ENCODE measurements around the gene GNA15. TPM values are rescaled to one million over a fixed set of nuclear protein-coding genes. Genes with fewer than 3 reads are reported as not detected.
"Not testable (repeated sequence)": the region's sequence is repeated elsewhere in the genome, so short reads cannot be mapped to it uniquely, and the experiment has no call there.

GNA15 gene
- total RNA-seq, 1 experiment from 2014 or later: 0.40 TPM

DNA sequence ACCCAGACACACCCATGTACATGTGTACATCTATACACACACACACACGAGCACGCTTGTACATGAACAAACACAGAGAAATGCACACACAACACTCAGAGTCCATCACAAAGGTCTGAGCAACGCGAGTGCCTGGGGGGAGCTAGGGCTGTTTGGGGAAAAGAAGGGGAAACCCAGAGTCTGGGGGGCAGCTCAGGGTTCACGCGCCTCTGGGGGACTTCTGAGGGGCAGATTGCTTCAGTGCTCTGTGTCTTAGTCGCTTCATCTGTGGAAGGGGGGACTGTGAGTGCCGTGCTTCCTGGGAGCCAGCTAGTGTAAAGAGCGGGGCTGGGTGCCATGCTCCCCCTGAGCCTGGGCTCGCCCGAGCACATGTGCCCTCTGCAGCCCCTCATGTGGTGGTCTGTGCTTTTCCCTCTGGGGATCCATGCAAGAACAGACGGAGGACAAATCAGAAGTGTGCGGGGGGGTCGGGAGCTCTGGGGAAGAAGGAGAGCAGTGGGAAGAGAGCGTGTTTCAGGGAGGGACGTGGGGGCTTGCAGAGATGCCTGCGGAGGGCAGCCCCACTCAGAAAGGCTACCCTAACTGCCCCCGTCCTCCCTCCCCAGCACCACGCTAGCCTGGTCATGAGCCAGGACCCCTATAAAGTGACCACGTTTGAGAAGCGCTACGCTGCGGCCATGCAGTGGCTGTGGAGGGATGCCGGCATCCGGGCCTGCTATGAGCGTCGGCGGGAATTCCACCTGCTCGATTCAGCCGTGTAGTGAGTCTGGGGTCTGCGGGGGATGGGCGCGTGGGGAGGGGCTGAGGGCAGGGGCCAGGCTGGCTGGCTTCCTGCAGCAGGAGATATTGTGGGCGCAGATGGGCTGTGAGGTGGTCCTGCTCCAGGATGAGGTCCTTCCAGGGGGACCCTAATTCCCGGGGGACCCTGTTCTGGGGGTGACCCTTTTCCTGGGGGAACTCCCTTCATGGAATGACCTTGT, 14.0 kb downstream of the GNA15 start:
- no peak for DNase-seq (ENCODE audit: low read depth)

DNA sequence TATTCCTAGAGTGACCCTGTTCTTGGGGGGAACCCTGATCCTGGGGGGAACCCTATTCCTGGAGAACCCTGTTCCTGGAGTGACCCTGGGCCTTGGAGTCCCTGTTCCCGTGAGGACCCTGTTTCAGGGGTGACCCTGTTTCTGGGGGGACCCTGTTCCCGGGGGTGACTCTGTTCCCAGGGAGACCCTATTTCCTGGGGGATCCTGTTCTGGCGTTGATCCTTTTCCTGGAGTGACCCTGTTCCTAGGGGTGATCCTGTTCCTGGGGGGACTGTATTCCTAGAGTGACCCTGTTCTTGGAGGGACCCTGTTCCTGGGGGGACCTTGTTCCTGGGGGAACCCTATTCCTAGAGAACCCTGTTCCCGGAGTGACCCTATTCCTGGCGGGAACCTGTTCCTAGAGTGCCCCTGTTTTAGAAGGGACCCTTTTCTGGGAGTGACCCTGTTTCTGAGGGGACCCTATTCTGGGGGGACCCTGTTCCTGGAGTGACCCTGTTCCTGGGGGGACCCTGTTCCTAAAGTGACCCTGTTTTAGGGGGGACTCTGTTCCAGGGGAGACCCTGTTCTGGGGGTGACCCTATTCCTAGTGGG, 15.0 kb downstream of the GNA15 start:
- DNase-seq (ENCODE audit: low read depth): no peak

DNA sequence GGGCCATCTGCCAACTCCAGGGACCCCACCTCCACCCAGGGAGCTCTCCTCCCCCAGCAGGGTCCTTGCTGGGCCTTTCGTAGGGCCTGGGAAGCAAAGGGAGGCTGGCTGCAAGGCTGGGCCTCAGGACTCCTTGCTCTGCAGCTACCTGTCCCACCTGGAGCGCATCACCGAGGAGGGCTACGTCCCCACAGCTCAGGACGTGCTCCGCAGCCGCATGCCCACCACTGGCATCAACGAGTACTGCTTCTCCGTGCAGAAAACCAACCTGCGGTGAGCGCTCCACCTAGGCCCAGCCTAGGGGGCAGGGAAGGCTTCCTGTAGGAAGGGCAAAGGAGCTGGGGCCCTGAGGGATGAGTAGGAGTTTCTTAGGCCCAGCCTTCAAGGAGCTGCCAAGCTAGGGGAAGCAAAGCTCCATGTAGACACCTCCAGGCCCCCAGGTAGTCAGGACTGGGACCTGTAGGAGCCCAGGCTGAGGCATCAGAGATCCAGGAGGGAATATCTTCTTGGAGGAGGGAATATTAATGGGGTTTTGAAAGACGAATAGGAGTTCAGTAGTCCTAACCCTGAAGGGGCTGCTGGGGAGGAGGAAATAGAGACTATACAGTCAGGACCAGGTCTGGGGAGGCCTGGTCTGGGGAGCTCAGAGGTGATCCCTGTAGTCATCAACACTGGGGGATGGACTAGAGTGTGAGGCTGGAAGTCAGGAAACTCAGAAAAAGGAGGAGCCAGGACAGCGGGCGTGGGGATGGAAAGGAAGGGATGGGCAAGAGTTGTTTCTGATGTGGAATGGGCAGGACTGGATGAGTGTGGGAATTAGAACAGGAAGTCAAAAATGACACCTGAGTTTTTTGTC, 16.0 kb downstream of the GNA15 start:
- DNase-seq (ENCODE audit: low read depth): peak; percentile 34

DNA sequence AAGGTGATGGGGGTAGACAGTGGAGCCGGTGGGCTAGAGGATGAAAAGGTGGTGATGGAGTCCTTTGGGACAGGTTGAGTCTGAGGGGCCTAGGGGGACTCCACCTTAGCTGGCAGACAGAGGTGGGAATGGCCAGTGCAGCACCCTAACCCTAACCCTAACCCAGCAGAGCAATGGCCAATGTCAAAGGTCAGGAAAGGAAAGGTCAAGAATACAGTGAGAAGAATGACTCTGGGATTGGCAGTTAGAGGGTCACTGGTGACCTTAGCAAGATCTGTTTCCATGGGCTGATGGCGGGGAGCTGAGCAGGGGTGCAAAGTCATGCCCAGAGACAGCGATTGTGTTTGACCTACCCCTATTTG, 16.6 kb downstream of the GNA15 start:
- no peak for DNase-seq (ENCODE audit: low read depth)

DNA sequence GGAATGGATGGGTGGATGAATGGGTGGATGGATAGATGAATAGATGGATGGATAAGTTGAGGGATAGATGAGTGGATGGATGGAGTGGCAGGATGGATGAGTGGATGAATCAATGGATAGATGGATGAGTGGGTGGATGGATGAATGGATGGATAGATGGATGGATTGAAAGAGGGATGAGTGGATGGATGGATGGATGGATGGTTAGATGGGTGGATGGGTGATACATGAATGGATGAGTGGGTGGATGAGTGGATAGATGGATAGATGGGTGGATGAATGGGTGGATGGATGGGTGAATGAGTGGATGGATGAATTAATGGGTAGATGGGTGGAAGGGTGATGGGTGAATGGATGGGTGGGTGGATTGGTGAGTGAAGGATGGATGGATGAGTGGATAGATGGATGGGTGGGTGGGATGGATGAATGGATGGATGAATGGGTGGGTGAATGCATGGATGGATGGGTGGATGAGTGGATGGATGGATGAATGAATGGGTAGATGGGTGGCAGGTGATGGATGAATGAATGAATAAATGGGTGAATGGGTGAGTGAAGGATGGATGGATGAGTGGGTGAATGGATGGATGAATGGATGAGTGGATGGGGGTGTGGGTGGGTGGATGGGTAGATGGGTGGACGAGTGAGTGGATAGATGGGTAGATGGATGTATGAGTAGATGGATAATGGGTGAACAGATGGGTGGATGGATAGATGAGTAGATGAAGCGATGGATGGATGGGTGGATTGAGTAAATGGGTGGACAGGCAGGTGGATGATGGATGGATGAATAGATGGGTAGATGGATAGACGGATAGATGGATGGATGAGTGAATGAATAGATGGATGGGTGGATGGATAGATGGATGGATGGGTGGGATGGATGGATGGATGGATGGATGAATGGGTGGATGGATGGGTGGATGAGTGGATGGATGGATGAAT, 17.7 kb downstream of the GNA15 start:
- no peak for DNase-seq (ENCODE audit: low read depth)

DNA sequence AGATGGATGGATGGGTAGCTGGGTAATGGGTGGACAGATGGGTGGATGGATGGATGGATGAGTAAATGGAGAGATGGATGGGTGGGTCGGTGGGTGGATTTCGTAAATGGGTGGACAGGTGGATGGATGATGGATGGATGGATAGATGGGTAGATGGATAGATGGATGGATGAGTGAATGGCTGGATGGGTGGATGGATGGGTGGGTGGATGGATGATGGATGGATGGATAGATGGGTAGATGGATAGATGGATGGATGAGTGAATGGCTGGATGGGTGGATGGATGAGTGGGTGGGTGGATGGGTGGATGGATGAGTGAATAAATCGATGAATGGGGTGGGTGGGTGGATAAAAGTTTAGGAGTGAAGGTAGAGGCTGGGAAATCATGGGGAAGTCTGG, 18.6 kb downstream of the GNA15 start:
- not testable (repeated sequence) for DNase-seq (ENCODE audit: low read depth)

DNA sequence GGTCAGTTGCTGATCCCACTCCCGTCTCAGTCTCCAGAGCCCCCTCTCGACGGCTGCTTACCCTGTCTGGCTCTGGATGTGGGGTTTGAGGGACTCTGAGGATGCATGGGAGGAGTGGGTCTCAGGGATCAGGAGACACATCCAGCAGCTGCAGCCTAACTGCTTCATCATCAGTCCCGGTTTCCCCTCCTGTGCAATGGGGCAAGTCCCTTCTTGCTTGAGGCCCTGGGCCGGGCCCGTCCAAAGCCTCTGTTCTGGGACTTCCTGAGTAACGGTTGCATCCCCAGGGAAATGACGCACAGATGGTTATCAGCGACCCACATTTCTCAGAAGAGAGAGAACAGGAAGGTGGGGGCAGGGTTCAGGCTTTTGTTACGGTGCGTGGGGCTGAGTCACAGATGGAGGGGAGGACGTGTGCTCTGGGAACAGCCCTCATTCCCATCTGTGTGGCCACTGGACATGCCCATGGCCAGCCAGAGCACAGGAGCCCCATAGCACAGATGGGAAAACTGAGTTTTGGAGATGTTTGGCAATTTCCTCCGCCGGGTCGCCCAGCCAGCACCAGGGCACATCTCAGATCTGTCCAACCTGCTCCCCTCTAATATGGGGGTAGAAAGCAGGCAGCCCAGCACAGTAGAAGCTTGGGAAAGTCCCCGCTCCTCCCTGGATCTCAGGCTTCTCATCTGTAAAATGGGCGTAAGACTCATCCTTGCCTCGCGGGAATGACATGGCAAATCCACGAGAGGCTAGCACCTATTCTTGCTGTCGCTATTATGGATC, 19.3 kb downstream of the GNA15 start:
- peak; percentile 99 for DNase-seq (ENCODE audit: low read depth)

DNA sequence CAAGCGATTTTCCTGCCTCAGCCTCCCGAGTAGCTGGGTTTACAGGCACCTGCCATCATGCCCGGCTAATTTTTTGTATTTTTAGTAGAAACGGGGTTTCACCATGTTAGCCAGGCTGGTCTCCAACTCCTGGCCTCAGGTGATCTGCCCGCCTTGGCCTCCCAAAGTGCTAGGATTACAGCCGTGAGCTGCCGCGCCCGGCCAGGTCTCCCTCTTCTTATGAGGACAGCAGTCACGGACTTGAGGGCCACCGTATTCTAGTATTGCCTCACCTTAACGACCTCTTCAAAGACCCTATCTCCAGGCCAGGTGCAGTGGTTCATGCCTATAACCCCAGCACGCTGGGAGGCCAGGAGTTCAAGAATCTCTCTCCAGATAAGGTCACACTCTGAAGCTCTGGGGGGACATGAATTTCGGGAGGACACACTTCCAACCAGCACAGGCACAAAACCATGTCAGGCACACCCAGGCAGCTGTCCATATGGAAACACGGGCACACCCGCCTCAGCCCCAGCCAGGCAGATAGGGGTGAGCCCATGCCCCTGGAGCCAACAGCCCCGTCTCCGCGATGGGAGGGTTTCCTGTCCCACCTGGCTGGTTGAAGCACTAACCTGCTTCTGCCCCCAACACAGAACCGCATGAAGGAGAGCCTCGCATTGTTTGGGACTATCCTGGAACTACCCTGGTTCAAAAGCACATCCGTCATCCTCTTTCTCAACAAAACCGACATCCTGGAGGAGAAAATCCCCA, 21.4 kb downstream of the GNA15 start:
- no peak for DNase-seq (ENCODE audit: low read depth)

DNA sequence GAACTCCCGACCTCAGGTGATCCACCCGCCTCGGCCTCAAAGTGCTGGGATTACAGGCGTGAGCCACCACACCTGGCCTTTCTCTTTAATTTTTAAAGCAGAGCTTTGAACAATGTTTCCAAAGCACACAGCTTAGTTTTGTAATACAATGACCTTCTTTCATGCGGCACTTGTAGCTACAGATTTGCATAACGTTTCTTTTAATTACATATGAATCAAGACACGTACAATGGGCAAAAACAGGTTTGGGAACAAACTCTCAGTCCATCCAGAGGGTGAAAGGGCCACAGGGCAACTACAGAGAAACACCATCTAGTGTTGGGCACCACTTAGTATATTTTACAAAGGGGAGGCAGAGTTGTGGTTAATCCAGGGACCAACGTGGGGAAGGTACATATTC, 23.7 kb downstream of the GNA15 start:
- no peak for DNase-seq (ENCODE audit: low read depth)

DNA sequence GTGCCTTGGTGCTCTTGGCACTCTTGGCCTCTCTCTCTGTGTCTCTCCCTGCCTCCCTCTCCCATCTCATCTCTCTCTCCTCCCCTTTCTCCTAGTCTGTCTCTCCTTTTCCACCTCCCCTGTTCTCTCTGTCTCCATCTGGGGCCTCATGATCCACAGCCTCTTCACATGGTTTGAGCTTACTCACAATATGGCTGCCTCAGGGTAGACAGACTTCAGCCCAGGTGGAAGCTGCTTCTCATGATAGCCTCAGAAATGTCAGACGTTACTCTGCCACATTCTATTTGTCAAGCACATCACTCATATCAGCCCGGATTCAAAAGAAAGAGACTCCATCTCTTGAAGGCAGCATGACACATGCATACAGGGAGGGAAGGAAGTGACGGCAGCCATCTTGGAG, 24.4 kb downstream of the GNA15 start:
- no peak for DNase-seq (ENCODE audit: low read depth)

DNA sequence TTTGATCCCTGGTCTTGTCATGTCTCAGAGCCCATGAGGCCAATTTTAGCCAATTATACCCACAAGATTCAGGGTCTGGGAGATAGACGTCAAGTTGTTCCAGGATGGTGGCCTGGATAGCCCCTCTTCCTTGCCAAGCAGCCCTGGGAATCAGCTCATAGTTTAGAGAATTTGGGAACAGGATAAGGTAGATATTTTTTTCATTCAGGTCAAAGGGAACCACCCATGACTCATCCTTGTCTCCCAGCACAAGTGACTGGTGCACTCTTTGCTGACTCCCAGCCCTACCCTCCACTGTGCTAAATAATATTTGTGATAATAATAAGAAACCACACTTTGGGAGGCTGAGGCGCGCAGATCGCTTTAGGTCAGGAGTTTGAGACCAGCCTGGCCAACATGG, 25.6 kb downstream of the GNA15 start:
- DNase-seq (ENCODE audit: low read depth): peak; percentile 43

DNA sequence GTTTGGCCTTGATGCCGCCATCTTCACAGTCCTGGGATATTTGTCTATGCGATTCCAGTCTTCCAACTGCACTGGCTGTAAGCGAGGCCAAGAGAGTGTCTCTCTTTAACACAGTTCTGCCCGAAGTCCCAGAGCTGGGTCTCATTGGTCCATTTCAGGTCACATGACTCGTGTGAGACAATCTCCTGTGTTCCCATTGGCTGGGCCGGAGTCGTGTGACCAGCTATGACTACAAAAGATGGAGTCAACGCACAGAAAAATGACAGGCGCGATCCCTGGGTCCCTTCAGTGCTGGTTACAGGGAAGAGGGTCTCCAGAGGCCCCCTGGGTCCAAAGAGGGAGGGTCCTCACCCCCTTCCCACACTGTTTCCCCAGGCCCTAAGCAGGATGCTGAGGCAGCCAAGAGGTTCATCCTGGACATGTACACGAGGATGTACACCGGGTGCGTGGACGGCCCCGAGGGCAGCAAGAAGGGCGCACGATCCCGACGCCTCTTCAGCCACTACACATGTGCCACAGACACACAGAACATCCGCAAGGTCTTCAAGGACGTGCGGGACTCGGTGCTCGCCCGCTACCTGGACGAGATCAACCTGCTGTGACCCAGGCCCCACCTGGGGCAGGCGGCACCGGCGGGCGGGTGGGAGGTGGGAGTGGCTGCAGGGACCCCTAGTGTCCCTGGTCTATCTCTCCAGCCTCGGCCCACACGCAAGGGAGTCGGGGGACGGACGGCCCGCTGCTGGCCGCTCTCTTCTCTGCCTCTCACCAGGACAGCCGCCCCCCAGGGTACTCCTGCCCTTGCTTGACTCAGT, 26.8 kb downstream of the GNA15 start:
- DNase-seq (ENCODE audit: low read depth): peak; percentile 49

DNA sequence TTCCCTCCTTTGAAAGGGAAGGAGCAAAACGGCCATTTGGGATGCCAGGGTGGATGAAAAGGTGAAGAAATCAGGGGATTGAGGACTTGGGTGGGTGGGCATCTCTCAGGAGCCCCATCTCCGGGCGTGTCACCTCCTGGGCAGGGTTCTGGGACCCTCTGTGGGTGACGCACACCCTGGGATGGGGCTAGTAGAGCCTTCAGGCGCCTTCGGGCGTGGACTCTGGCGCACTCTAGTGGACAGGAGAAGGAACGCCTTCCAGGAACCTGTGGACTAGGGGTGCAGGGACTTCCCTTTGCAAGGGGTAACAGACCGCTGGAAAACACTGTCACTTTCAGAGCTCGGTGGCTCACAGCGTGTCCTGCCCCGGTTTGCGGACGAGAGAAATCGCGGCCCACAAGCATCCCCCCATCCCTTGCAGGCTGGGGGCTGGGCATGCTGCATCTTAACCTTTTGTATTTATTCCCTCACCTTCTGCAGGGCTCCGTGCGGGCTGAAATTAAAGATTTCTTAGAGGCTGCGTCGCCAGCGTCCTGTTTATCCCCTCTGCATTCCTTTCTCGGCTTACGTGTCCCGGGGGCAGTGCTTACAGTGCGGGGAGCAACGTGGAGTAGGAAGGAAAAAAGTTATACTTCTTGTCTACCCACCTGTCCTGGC, 27.5 kb downstream of the GNA15 start:
- peak; percentile 44 for DNase-seq (ENCODE audit: low read depth)

DNA sequence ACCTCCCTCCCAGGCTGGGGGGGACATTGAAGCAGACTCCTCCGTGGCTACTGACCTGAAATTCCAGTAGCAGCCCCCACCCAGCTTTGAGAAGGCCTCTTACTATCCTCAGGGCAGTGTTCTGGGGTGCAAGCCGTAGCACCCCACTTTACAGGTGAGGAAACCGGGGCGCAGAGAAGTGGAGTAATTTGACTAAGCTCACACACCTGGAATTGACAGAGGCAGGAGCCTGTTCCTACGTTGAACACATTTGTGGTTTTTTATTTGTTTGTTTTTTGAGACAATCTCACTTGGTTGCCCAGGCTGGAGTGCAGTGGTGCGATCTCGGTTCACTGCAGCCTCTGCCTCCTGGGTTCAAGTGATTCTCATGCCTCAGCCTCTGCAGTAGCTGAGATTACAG, 28.1 kb downstream of the GNA15 start:
- no peak for DNase-seq (ENCODE audit: low read depth)

DNA sequence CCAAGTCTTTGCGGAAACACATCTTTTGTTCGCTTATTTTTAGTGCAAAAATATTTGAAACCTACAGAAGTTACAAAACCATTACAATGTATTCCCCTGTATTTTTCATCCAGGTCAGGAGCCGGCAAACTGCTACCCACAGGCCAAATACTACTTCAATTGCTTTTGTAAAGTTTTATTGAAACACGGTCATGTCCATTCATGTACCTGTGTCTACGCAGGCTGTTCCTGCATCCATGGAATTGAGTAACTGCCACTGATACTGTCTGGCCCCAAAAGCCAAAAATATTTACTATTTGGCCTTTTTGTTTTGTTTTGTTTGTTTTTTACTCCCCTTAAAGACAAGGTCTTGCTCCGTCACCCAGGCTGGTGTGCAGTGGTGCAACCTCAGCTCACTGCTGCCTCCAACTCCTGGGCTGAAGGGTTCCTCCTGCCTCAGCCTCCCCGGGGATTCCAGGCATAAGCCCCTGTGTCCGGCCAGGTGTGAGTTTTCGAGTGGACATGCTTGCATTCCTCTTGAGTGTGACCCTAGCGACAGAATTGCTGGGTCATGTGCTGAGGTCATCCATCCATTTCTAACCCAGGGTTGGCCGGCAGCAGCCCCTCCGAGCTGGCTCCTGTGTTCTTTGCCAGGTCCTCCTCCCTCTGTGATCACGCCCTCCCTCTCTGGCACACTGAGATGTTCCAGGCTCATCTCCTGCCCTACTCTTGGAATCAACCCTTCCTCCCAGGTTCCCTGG, 31.9 kb downstream of the GNA15 start:
- no peak for DNase-seq (ENCODE audit: low read depth)

DNA sequence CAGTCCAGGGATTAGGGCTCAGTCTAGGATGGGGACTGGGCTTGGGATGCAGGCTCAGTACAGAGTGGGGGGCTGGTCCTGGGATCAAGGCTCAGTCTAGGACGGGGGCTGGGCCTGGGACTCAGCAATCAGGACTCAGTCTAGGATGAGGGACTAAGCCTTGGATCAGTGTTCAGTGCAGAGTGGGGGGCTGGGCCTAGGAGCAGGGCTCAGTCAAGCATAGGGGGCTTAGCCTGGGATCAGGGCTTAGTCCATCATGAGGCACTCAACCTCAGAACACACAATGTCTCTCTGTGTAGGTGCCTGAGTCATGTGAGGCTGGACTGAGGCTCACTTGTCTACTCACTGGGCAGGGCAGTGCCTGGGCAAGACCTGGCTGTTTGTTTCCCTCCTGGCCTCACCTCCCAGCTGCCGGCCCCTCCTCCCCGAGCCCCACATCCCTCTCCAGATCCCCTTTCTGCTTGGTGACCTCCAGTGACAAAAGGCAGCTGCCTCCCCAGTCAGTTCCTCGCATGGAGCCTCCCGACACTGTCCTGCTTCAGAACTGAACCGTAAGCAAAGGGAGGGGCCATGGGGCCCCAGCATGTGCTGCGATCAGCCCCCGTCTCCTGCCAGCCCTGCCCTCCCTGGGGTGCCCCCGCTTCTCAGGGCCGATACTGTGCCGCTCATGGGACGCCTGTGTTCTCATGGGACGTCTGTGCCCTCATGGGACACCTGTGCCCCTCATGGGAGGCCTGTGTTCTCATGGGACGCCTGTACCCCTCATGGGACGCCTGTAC, 36.2 kb downstream of the GNA15 start:
- DNase-seq (ENCODE audit: low read depth): no peak

DNA sequence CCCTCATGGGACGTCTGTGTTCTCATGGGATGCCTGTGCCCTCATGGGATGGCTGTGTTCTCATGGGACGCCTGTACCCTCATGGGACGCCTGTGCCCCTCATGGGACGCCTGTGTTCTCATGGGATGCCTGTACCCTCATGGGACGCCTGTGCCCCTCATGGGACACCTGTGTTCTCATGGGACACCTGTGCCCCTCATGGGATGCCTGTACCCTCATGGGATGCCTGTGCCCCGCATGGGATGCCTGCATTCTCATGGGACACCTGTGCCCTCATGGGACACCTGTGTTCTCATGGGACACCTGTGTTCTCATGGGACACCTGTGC, 36.8 kb downstream of the GNA15 start:
- DNase-seq (ENCODE audit: low read depth): not testable (repeated sequence)

Measured in LHCN-M2 (cell line).